Measurements from ENCODE around the gene WDR77. TPM values are rescaled to one million over a fixed set of nuclear protein-coding genes. Genes with fewer than 3 reads are reported as not detected.
A peak's percentile ranks its signal among the peaks of the same experiment; 100 is the strongest.

The WDR77 gene
- total and polyA plus RNA-seq, 2 experiments from 2014 or later: 34.3 to 45.8 TPM

- Histone ChIP-seq H3K27me3 (replicated peaks; ENCODE audit: insufficient read depth) (no peaks in the 10 kb centered on the region), H3K9me3 (ENCODE audit: low read depth) (no peaks in the 10 kb centered on the region), H3K79me2 (ENCODE audit: insufficient read depth) (no peaks in the 10 kb centered on the region), H3K4me3 (no peak overlapping the region), H3K36me3 (ENCODE audit: low read depth) (no peaks in the 10 kb centered on the region), H2AFZ (no peak overlapping the region), H3K4me2 (ENCODE audit: unreplicated experiment) (no peak overlapping the region), H3F3A (ENCODE audit: insufficient read depth) (no peaks in the 10 kb centered on the region), H3K27ac (no peak overlapping the region), H3K4me1 (ENCODE audit: insufficient read depth) (no peaks in the 10 kb centered on the region), H3K9me2 (ENCODE audit: insufficient read depth) (no peaks in the 10 kb centered on the region; the same call in 1 of the 2 replicates), H4K20me1 (ENCODE audit: insufficient read depth) (no peaks in the 10 kb centered on the region), H3K9ac (no peak overlapping the region)
- DNase-seq: no peak
- TF ChIP-seq EZH2phosphoT487 (IDR thresholded peaks at IDR 0.05; ENCODE audit: insufficient read depth, low read depth) (no peak), EZH2 (IDR thresholded peaks at IDR 0.05; ENCODE audit: insufficient read depth, poor library complexity, severe bottlenecking) (no peak)
- WGBS, 2 experiments (ENCODE audit: low coverage in 1 of 2, low lambda C conversion rate in 2 of 2, missing lambda C conversion rate in 2 of 2): 53 to 63% methylated on average over 3 of the region's 3 CpGs
- in situ Hi-C loops (cut with MboI): no loop called here
Measured at GRCh38 chr1:111415461-111415860, 33.6 kb downstream of the WDR77 start.

- H3K4me3 ChIP-seq: no peak overlapping the region
- in situ Hi-C loops (cut with MboI): no loop called here
- no peaks in the 10 kb centered on the region for H3K79me2 ChIP-seq (ENCODE audit: insufficient read depth)
- H2AFZ ChIP-seq: no peak overlapping the region
- no peaks in the 10 kb centered on the region for H3K36me3 ChIP-seq (ENCODE audit: low read depth)
- no peaks in the 10 kb centered on the region for H3K9me3 ChIP-seq (ENCODE audit: low read depth)
- H4K20me1 ChIP-seq (ENCODE audit: insufficient read depth): no peaks in the 10 kb centered on the region
- DNase-seq: no peak
- no peak overlapping the region for H3K9ac ChIP-seq
- H3K4me1 ChIP-seq (ENCODE audit: insufficient read depth): no peaks in the 10 kb centered on the region
- no peak overlapping the region for H3K4me2 ChIP-seq (ENCODE audit: unreplicated experiment)
- no peak for TF ChIP-seq EZH2phosphoT487 (IDR thresholded peaks at IDR 0.05; ENCODE audit: insufficient read depth, low read depth)
- TF ChIP-seq EZH2 (IDR thresholded peaks at IDR 0.05; ENCODE audit: insufficient read depth, poor library complexity, severe bottlenecking): no peak
- H3K27ac ChIP-seq: no peak overlapping the region
- no peaks in the 10 kb centered on the region; the same call in 1 of the 2 replicates for H3K9me2 ChIP-seq (ENCODE audit: insufficient read depth)
- WGBS, 2 experiments (ENCODE audit: low coverage in 1 of 2, low lambda C conversion rate in 2 of 2, missing lambda C conversion rate in 2 of 2): 23 to 35% methylated on average over 2 of the region's 2 CpGs
- H3K27me3 ChIP-seq (replicated peaks; ENCODE audit: insufficient read depth): no peaks in the 10 kb centered on the region
- no peaks in the 10 kb centered on the region for H3F3A ChIP-seq (ENCODE audit: insufficient read depth)
Measured at GRCh38 chr1:111414756-111415155, 34.3 kb downstream of the WDR77 start.

GRCh38 chr1:111412839-111413238 is 36.2 kb downstream of the WDR77 start:
- no peak for DNase-seq
- no peak overlapping the region for H3K9ac ChIP-seq
- H4K20me1 ChIP-seq (ENCODE audit: insufficient read depth): no peaks in the 10 kb centered on the region
- H3K9me3 ChIP-seq (ENCODE audit: low read depth): no peaks in the 10 kb centered on the region
- H3K4me3 ChIP-seq: no peak overlapping the region
- no peaks in the 10 kb centered on the region for H3K27me3 ChIP-seq (replicated peaks; ENCODE audit: insufficient read depth)
- H3K9me2 ChIP-seq (ENCODE audit: insufficient read depth): no peaks in the 10 kb centered on the region; the same call in 1 of the 2 replicates
- no peaks in the 10 kb centered on the region for H3K4me1 ChIP-seq (ENCODE audit: insufficient read depth)
- H2AFZ ChIP-seq: no peak overlapping the region
- H3F3A ChIP-seq (ENCODE audit: insufficient read depth): no peaks in the 10 kb centered on the region
- H3K4me2 ChIP-seq (ENCODE audit: unreplicated experiment): no peak overlapping the region
- H3K79me2 ChIP-seq (ENCODE audit: insufficient read depth): no peaks in the 10 kb centered on the region
- H3K36me3 ChIP-seq (ENCODE audit: low read depth): no peaks in the 10 kb centered on the region
- in situ Hi-C loops (cut with MboI): no loop called here
- no peak overlapping the region for H3K27ac ChIP-seq
- TF ChIP-seq EZH2phosphoT487 (IDR thresholded peaks at IDR 0.05; ENCODE audit: insufficient read depth, low read depth): no peak
- no peak for TF ChIP-seq EZH2 (IDR thresholded peaks at IDR 0.05; ENCODE audit: insufficient read depth, poor library complexity, severe bottlenecking)
- WGBS, 2 experiments (ENCODE audit: low coverage in 1 of 2, low lambda C conversion rate in 2 of 2, missing lambda C conversion rate in 2 of 2): 50 to 61% methylated on average over 2 of the region's 2 CpGs

GRCh38 chr1:111407301-111407700 is 41.8 kb downstream of the WDR77 start:
- no peaks in the 10 kb centered on the region for H3K4me1 ChIP-seq (ENCODE audit: insufficient read depth)
- no peak overlapping the region for H3K4me2 ChIP-seq (ENCODE audit: unreplicated experiment)
- no peak for TF ChIP-seq EZH2phosphoT487 (IDR thresholded peaks at IDR 0.05; ENCODE audit: insufficient read depth, low read depth)
- TF ChIP-seq EZH2 (IDR thresholded peaks at IDR 0.05; ENCODE audit: insufficient read depth, poor library complexity, severe bottlenecking): no peak
- no peak overlapping the region for H3K9ac ChIP-seq
- peaks cover 18% of the 10 kb centered on the region for H3K27me3 ChIP-seq (replicated peaks; ENCODE audit: insufficient read depth)
- H3K9me3 ChIP-seq (ENCODE audit: low read depth): no peaks in the 10 kb centered on the region
- H3K36me3 ChIP-seq (ENCODE audit: low read depth): no peaks in the 10 kb centered on the region
- H3K4me3 ChIP-seq: no peak overlapping the region
- H2AFZ ChIP-seq: no peak overlapping the region
- DNase-seq: no peak
- no peaks in the 10 kb centered on the region for H4K20me1 ChIP-seq (ENCODE audit: insufficient read depth)
- in situ Hi-C loops (cut with MboI): no loop called here
- no peaks in the 10 kb centered on the region for H3K9me2 ChIP-seq (ENCODE audit: insufficient read depth)
- no peak overlapping the region for H3K27ac ChIP-seq
- H3F3A ChIP-seq (ENCODE audit: insufficient read depth): no peaks in the 10 kb centered on the region
- no peaks in the 10 kb centered on the region for H3K79me2 ChIP-seq (ENCODE audit: insufficient read depth)
- 35 to 39% methylated on average over 6 of the region's 6 CpGs for WGBS, 2 experiments (ENCODE audit: low coverage in 1 of 2, low lambda C conversion rate in 2 of 2, missing lambda C conversion rate in 2 of 2)

GRCh38 chr1:111406321-111406768 is 42.7 kb downstream of the WDR77 start:
- Histone ChIP-seq H3K9me2 (ENCODE audit: insufficient read depth) (no peaks in the 10 kb centered on the region), H3K9ac (no peak overlapping the region), H3K9me3 (ENCODE audit: low read depth) (no peaks in the 10 kb centered on the region), H2AFZ (no peak overlapping the region), H3K27ac (no peak overlapping the region), H3K36me3 (ENCODE audit: low read depth) (no peaks in the 10 kb centered on the region), H3K4me3 (no peak overlapping the region), H4K20me1 (ENCODE audit: insufficient read depth) (no peaks in the 10 kb centered on the region), H3K4me1 (ENCODE audit: insufficient read depth) (no peaks in the 10 kb centered on the region), H3K4me2 (ENCODE audit: unreplicated experiment) (no peak overlapping the region), H3K27me3 (replicated peaks; ENCODE audit: insufficient read depth) (peaks cover 26% of the 10 kb centered on the region), H3F3A (ENCODE audit: insufficient read depth) (no peaks in the 10 kb centered on the region), H3K79me2 (ENCODE audit: insufficient read depth) (no peaks in the 10 kb centered on the region)
- in situ Hi-C loops (cut with MboI): no loop called here
- 2 to 3% methylated on average over 2 of the region's 2 CpGs for WGBS, 2 experiments (ENCODE audit: low coverage in 1 of 2, low lambda C conversion rate in 2 of 2, missing lambda C conversion rate in 2 of 2)
- DNase-seq: peak; percentile 23
- TF ChIP-seq EZH2 (IDR thresholded peaks at IDR 0.05; ENCODE audit: insufficient read depth, poor library complexity, severe bottlenecking) (no peak), EZH2phosphoT487 (IDR thresholded peaks at IDR 0.05; ENCODE audit: insufficient read depth, low read depth) (no peak)

Data from GM23248 (cell line).